ENCODE measurements around the gene SYTL1. TPM values are rescaled to one million over a fixed set of nuclear protein-coding genes. Genes with fewer than 3 reads are reported as not detected.
A peak's percentile ranks its signal among the peaks of the same experiment; 100 is the strongest.

Gene SYTL1, protein sequence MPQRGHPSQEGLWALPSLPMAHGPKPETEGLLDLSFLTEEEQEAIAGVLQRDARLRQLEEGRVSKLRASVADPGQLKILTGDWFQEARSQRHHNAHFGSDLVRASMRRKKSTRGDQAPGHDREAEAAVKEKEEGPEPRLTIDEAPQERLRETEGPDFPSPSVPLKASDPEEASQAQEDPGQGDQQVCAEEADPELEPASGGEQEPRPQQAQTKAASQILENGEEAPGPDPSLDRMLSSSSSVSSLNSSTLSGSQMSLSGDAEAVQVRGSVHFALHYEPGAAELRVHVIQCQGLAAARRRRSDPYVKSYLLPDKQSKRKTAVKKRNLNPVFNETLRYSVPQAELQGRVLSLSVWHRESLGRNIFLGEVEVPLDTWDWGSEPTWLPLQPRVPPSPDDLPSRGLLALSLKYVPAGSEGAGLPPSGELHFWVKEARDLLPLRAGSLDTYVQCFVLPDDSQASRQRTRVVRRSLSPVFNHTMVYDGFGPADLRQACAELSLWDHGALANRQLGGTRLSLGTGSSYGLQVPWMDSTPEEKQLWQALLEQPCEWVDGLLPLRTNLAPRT
- total RNA-seq: 10 to 100 TPM; 81.0 to 83.1 TPM

DNA sequence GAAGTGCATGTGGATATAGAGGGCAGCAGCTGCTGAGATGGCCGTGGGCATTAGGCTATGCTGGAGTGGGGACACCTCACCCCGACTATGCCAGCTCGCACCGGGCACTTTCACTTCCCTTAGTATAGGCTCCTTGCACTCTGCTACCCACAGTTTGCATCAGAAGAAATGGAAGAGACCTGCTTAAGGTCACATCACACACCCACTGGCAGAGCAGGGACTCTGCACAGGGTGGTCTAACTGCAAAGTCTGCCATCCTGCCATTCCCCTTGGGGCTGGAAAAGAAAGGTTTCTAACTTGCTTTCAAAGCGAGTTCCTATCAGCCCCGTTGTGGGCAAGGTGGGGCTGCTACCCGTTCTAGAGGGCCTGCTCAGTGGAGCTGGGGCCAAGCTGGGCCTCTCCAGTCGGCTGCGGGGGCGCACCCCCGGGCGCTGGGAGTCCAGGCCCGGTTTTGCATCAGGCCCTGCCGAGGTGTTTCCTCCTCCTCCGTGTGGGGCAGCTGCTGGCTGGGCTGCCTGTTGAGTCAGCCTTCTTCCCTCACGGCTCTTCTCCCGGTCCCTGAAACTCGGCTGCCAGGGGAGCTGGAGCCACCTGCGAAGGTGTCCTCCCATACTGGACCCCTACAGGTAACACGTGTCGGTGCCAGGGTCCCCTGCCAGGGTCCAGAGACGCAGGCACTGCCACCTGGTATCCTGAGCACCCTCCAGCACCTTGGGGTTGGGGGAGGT lies at the start of gene SYTL1:
SYTL1 (plus strand) TSS at position 498 of the 728 bp plus-strand sequence. CDS start 3,313 bp downstream, outside the sequence.
- no peaks in the 10 kb centered on the region for H3K9me3 Mint-ChIP-seq (ENCODE audit: insufficient read depth)
- H3K27ac Mint-ChIP-seq: peak within 1 kb of the TSS; percentile 96
- H3K4me1 Mint-ChIP-seq (ENCODE audit: low read depth): peaks cover 52% of the 10 kb centered on the region
- H3K4me3 Mint-ChIP-seq: peak within 1 kb of the TSS; percentile 91
- ATAC-seq (peak; percentile 77), DNase-seq (peak; percentile 80)
- H3K36me3 Mint-ChIP-seq (ENCODE audit: low read depth): peaks cover 36% of the 10 kb centered on the region
- POLR2A ChIA-PET: interaction anchor here (0.6 to 5.0 kb wide), 10 partner anchors 9 to 329 kb away, joined by 3 to 56 read pairs (median 4); no protein-coding TSS in a partner anchor
- no peaks in the 10 kb centered on the region for H3K27me3 Mint-ChIP-seq (ENCODE audit: low read depth)
- CTCF ChIA-PET: interaction anchor here (0.8 to 7.2 kb wide), 13 partner anchors 9 to 265 kb away, joined by 3 to 99 read pairs (median 5); no protein-coding TSS in a partner anchor

DNA sequence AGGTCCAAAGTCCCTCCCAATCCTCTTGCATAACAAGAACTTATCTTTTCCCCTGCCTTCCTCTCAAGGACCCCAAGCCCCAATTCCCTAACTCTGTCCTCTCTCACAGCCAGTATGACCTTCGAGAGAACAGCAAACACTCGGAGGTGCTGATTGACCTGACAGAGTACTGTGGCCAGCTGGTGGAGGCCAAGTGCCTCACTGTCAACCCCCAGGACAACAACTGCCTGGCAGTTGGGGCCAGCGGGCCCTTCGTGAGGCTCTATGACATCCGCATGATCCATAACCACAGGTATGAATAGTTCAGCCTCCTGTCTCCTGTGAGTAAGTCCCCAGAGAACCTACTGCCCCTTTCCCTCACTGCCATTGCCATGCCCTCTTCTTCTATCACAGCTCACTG lies 49.7 kb upstream of the SYTL1 start:
- H3K27me3 Mint-ChIP-seq (ENCODE audit: low read depth): no peaks in the 10 kb centered on the region
- POLR2A ChIA-PET: no interaction called here
- ATAC-seq: no peak
- H3K36me3 Mint-ChIP-seq (ENCODE audit: low read depth): peaks cover 10% of the 10 kb centered on the region
- no peak for DNase-seq
- H3K27ac Mint-ChIP-seq: no peak overlapping the region
- no peaks in the 10 kb centered on the region for H3K9me3 Mint-ChIP-seq (ENCODE audit: insufficient read depth)
- H3K4me3 Mint-ChIP-seq: no peak overlapping the region
- peaks cover 9% of the 10 kb centered on the region for H3K4me1 Mint-ChIP-seq (ENCODE audit: low read depth)
- CTCF ChIA-PET: interaction anchor here (1.3 kb wide), 1 partner anchor 377 kb away, joined by 3 read pairs; no protein-coding TSS in a partner anchor

DNA sequence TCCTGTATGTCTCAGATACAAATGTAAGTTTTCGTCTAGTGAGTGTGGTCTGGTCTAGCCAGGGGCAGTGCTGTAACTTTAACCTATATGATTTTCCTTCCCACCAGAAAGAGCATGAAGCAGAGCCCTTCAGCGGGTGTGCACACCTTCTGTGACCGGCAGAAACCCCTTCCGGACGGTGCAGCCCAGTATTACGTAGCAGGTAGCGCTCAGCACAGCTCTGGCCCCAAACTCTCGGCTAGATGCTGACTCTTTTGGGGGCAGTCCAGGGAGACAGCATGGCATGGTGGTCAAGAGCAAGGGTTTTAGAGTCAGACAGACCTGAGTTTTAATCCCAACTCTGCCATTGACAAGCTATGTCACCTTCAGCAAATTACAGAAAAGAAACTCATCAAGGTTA lies 47.9 kb upstream of the SYTL1 start:
- POLR2A ChIA-PET: interaction anchor here (0.6 kb wide), 1 partner anchor 95 kb away, joined by 4 read pairs; no protein-coding TSS in a partner anchor
- H3K36me3 Mint-ChIP-seq (ENCODE audit: low read depth): peaks cover 4% of the 10 kb centered on the region
- H3K27ac Mint-ChIP-seq: no peak overlapping the region
- ATAC-seq: no peak
- no peaks in the 10 kb centered on the region for H3K27me3 Mint-ChIP-seq (ENCODE audit: low read depth)
- CTCF ChIA-PET: interaction anchor here (0.7 to 10.6 kb wide), 12 partner anchors 8 to 313 kb away, joined by 3 to 266 read pairs (median 10); no protein-coding TSS in a partner anchor
- no peak for DNase-seq
- H3K4me1 Mint-ChIP-seq (ENCODE audit: low read depth): peaks cover 9% of the 10 kb centered on the region
- no peaks in the 10 kb centered on the region for H3K9me3 Mint-ChIP-seq (ENCODE audit: insufficient read depth)
- no peak overlapping the region for H3K4me3 Mint-ChIP-seq

DNA sequence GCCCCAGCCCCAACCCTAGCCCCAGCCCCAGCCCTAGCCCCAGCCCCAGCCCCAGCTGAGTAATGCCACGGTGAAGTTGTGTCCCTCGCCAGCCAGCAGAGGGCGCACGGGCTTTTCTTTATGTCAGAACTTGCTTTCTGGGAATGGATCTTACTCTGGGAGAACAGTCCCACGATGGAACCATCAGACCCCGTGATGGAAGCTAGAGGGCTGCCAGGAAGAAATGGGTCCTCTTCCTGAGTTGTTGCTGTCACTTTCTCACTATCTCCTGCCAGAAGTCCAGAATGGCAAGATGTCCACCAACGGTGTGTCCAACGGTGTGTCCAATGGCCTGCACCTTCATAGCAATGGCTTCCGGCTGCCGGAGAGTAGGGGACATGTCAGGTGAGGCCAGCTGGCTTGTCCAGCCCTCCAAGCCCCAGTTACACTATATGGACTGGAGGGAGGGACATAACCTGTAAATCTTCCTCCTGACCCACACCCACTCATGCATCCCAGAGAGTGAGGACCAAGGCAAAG lies 45.0 kb upstream of the SYTL1 start:
- Mint-ChIP-seq H3K4me3 (no peak overlapping the region), H3K9me3 (ENCODE audit: insufficient read depth) (no peaks in the 10 kb centered on the region), H3K4me1 (ENCODE audit: low read depth) (peaks cover 9% of the 10 kb centered on the region), H3K27ac (no peak overlapping the region), H3K27me3 (ENCODE audit: low read depth) (no peaks in the 10 kb centered on the region), H3K36me3 (ENCODE audit: low read depth) (peaks cover 4% of the 10 kb centered on the region)
- POLR2A ChIA-PET: interaction anchor here (0.6 to 0.9 kb wide), 3 partner anchors 60 to 343 kb away, joined by 3 to 5 read pairs (median 5); no protein-coding TSS in a partner anchor
- ATAC-seq (peak; percentile 79), DNase-seq (peak; percentile 77)
- CTCF ChIA-PET: interaction anchor here (0.6 to 10.6 kb wide), 76 partner anchors 9 to 509 kb away, joined by 3 to 266 read pairs (median 5); partner anchors contain the start of genes AHDC1, CD164L2, SLC9A1 and WDTC1

DNA sequence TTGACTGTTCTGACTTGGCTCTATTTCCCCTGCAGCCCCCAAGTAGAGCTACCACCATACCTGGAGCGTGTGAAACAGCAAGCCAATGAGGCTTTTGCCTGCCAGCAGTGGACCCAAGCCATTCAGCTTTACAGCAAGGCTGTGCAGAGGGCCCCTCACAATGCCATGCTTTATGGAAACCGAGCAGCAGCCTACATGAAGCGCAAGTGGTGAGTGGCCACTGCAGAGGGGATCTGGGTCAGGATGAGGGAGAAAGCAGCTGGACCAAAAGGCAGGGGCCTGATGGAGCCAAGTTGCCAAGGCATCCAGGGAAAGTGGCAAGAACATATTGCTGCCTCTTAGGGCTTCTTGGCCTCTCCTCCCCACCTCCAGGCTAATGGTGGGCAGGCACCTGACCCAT lies 43.9 kb upstream of the SYTL1 start:
- no peak for DNase-seq
- Mint-ChIP-seq H3K4me3 (no peak overlapping the region), H3K4me1 (ENCODE audit: low read depth) (peaks cover 9% of the 10 kb centered on the region), H3K36me3 (ENCODE audit: low read depth) (peaks cover 2% of the 10 kb centered on the region), H3K27ac (no peak overlapping the region), H3K27me3 (ENCODE audit: low read depth) (no peaks in the 10 kb centered on the region), H3K9me3 (ENCODE audit: insufficient read depth) (no peaks in the 10 kb centered on the region)
- no peak for ATAC-seq
- ChIA-PET POLR2A (interaction anchor here (0.6 kb wide), 1 partner anchor 98 kb away, joined by 3 read pairs; no protein-coding TSS in a partner anchor), CTCF (interaction anchor here (1.0 to 10.6 kb wide), 20 partner anchors 13 to 309 kb away, joined by 3 to 266 read pairs (median 16); partner anchors contain the start of gene AHDC1)

DNA sequence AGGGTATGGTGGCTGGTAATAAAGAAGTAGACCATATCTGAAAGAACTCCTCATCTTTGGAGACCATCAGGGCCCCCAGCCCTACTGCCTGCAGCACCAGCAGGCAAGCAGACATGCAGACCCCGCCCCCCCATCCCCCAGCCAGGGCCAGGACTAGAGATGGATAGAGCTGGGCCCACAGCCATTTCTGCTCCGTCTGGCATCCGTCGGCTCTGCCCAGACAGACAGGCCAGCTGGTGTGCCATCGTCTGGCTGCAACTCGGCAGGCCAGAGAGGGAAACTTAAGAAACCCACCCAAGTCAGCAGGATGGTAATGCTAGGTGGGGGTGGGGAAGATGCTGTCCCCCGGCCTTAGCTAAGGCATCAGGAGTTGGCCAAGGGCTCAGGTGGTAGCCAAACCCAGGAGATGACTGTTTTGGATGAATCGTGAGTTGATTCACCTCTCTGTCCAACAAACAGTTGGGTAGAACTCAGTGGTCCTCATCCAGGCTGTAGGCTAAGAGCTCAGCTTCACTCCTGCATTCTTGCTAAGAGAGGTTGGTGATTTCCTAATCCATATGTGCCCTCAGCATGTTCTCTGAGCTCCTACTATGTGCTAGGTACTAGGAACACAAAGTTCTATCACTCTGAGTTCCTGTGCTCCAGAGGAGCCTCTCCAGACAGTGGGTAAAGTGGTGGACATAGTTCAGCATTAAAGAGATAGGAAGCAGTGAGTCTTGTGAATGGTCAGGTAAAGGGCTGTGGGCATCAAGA lies 43.0 kb upstream of the SYTL1 start:
- peaks cover 2% of the 10 kb centered on the region for H3K36me3 Mint-ChIP-seq (ENCODE audit: low read depth)
- ATAC-seq (no peak), DNase-seq (no peak)
- POLR2A ChIA-PET: no interaction called here
- CTCF ChIA-PET: interaction anchor here (1.1 to 10.6 kb wide), 18 partner anchors 8 to 308 kb away, joined by 3 to 266 read pairs (median 8); partner anchors contain the start of genes AHDC1 and GPR3
- H3K27me3 Mint-ChIP-seq (ENCODE audit: low read depth): no peaks in the 10 kb centered on the region
- peaks cover 9% of the 10 kb centered on the region for H3K4me1 Mint-ChIP-seq (ENCODE audit: low read depth)
- no peak overlapping the region for H3K27ac Mint-ChIP-seq
- H3K9me3 Mint-ChIP-seq (ENCODE audit: insufficient read depth): no peaks in the 10 kb centered on the region
- H3K4me3 Mint-ChIP-seq: no peak overlapping the region

DNA sequence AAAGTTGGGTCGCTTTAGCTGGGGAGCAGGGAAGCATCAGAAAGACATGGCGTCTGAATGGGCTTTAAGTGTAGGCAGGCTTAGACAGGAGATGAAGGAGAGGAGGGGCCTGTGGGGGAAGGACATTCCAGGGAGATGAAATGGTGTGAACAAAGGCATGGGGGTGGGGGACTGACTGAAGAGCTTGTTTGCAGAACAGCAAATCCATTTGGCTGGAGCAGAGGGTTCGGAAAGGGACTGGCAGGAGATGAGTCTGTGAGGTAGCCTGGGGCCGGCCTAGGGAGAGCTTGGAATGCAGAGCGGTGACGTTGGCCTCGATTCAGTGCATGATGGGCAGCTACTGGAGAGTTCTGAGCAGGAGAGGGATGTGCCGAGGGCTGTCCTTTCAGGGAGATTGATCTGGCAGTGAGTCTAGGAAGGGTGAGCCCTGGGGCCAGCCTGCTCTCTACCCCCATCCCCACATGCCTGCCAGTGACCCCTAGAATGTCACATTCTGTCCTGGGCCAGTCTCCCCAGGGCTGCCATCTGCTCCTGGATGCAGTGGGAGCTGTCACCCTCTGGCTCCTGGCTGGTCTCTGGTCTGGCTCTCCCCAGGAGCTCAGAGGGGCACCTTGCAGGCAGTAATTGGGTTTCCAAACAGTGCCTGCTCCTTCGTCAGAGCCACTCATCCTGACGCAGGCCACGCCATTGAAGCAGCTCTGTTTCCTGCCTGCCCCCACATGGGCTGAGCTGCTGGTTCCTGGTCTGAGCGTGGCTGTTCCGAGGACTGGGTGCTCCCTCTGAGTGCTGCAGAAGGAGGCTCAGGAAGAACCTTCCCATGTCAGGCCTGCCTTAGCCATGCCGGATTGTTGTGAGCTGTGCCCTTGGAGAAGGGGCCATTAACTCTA lies 42.2 kb upstream of the SYTL1 start:
- POLR2A ChIA-PET: no interaction called here
- no peak for DNase-seq
- H3K9me3 Mint-ChIP-seq (ENCODE audit: insufficient read depth): no peaks in the 10 kb centered on the region
- CTCF ChIA-PET: interaction anchor here (0.9 to 10.6 kb wide), 31 partner anchors 9 to 372 kb away, joined by 3 to 266 read pairs (median 8); partner anchors contain the start of genes AHDC1, GPR3, IFI6 and MAP3K6
- no peaks in the 10 kb centered on the region for H3K27me3 Mint-ChIP-seq (ENCODE audit: low read depth)
- no peak overlapping the region for H3K27ac Mint-ChIP-seq
- H3K4me3 Mint-ChIP-seq: no peak overlapping the region
- no peak for ATAC-seq
- H3K4me1 Mint-ChIP-seq (ENCODE audit: low read depth): peaks cover 9% of the 10 kb centered on the region
- H3K36me3 Mint-ChIP-seq (ENCODE audit: low read depth): peaks cover 2% of the 10 kb centered on the region

DNA sequence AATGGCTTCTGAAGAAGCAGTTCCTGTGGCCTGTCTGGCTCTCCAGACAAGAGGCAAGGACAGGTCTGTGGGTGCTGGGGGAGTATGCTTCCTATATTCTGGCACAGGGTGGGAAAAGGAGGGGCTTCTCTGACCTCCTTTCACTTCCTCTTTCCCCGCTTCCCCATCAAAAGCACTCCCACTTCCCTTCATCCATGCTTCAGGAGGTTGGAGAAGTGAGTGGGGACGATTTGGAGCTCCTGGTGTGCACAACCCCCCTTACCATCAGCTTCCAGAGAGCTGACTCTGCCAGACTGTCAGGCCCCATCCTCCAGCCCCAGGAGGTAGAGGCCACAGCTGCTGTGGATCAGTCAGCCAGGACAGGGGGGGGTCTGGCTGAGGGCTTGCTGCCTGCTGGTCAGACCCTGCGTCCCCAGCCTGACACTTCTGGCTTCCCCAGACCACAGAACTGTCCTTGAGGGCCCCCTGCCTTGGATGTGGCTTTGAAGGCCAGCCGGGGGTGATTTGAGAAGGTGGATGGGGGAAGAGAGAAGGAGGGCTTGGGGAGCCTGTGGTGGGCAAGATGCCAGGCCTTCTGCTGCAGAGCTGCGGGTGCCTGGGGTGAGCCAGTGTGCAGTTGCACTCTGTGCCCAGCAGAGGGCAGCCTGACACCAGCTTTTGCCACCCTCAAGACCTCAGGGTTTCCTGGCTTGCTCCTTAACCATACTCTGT lies 41.3 kb upstream of the SYTL1 start:
- peak; percentile 79 for DNase-seq
- Mint-ChIP-seq H3K27ac (no peak overlapping the region), H3K4me1 (ENCODE audit: low read depth) (peaks cover 9% of the 10 kb centered on the region), H3K27me3 (ENCODE audit: low read depth) (no peaks in the 10 kb centered on the region), H3K36me3 (ENCODE audit: low read depth) (no peaks in the 10 kb centered on the region), H3K9me3 (ENCODE audit: insufficient read depth) (no peaks in the 10 kb centered on the region), H3K4me3 (no peak overlapping the region)
- ATAC-seq: peak; percentile 83
- ChIA-PET CTCF (interaction anchor here (0.9 to 10.6 kb wide), 34 partner anchors 10 to 372 kb away, joined by 3 to 266 read pairs (median 5); partner anchors contain the start of genes AHDC1, GPR3, IFI6 and MAP3K6), POLR2A (interaction anchor here (0.6 kb wide), 2 partner anchors 159 to 296 kb away, joined by 3 to 6 read pairs; no protein-coding TSS in a partner anchor)

DNA sequence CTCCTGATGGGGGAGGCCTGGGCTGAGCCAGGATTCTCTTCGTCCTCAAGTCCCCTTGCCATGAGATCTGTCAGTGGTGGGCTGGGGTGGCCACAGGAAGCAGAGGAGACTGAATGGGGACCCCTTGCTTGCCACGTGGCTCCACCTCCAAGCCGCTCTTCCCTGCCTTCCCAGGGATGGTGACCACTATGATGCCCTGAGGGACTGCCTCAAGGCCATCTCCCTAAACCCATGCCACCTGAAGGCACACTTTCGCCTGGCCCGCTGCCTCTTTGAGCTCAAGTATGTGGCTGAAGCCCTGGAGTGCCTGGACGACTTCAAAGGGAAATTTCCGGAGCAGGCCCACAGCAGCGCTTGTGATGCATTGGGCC lies 40.8 kb upstream of the SYTL1 start:
- H3K36me3 Mint-ChIP-seq (ENCODE audit: low read depth): no peaks in the 10 kb centered on the region

More for the DNA sequence above, 40.8 kb upstream of the SYTL1 start:
- ChIA-PET POLR2A (interaction anchor here (0.6 kb wide), 2 partner anchors 158 to 296 kb away, joined by 3 to 6 read pairs; no protein-coding TSS in a partner anchor), CTCF (interaction anchor here (0.9 to 10.6 kb wide), 34 partner anchors 8 to 362 kb away, joined by 3 to 266 read pairs (median 5); partner anchors contain the start of genes AHDC1, GPR3, MAP3K6 and SYTL1)
- ATAC-seq (no peak), DNase-seq (no peak)
- Mint-ChIP-seq H3K4me3 (no peak overlapping the region), H3K9me3 (ENCODE audit: insufficient read depth) (no peaks in the 10 kb centered on the region), H3K27ac (no peak overlapping the region), H3K27me3 (ENCODE audit: low read depth) (no peaks in the 10 kb centered on the region), H3K4me1 (ENCODE audit: low read depth) (peaks cover 5% of the 10 kb centered on the region)

Data from activated CD8-positive, alpha-beta T cell treated with anti-CD3 and anti-CD28 coated beads, Interleukin-2, amount 10 ng/mL, durations not matched to agents 7 days and 5 days (primary cell).